MM.1S (cell line): ENCODE data around the gene TMCO4.
"Not testable (repeated sequence)": the region's sequence is repeated elsewhere in the genome, so short reads cannot be mapped to it uniquely, and the experiment has no call there.

Source experiments
- CTCF ChIP-seq: fragments of 300-600 bp; sonication (generic); IDR thresholded peaks from 2 replicates; pipeline ENCODE4 v1.5.1; 2016; ENCODE audit warnings: antibody characterized with exemption, low read length, mixed read lengths
- EZH2 ChIP-seq: fragments of 300-600 bp; sonication (generic); optimal IDR thresholded peaks from 2 replicates; pipeline ENCODE3; 2017; ENCODE audit warnings: low read depth, mild to moderate bottlenecking, antibody characterized with exemption, low read length, mixed read lengths

GRCh38 chr1:19639228-19639627 is 160.5 kb downstream of the TMCO4 start:
- TF ChIP-seq EZH2, CTCF: not testable (repeated sequence)
